Left lung (tissue), 10 donors: Measurements from ENCODE around the gene HYAL3. TPM values are rescaled to one million over a fixed set of nuclear protein-coding genes. Genes with fewer than 3 reads are reported as not detected.
A peak's percentile ranks its signal among the peaks of the same experiment; 100 is the strongest.
"Not testable (repeated sequence)": the region's sequence is repeated elsewhere in the genome, so short reads cannot be mapped to it uniquely, and the experiment has no call there.

Experiments
- ATAC-seq: fragments of 200-7000 bp; cut with Tn5 transposase; one replicate; pipeline ENCODE4 v1.9.1; 2020; ENCODE audit warnings: moderate library complexity
- DNase-seq, 4 donors: peaks; one replicate each; pipeline ENCODE4 v3.0.0-alpha.2; 2013 to 2020
- H3K27ac ChIP-seq, 2 donors: fragments of 200-600 bp; sonication (generic) in 1 of 2; one replicate each; pipeline versions ENCODE4 v1.5.0 to v1.8.0; 2020 to 2021
- H3K27me3 ChIP-seq, 2 donors: fragments of 200-600 bp; sonication (generic) in 1 of 2; one replicate each; pipeline versions ENCODE4 v1.5.0 to v1.8.0; 2020 to 2021
- H3K36me3 ChIP-seq, 2 donors: fragments of 200-600 bp; sonication (generic) in 1 of 2; one replicate each; pipeline versions ENCODE4 v1.5.0 to v1.8.0; 2020 to 2021
- H3K4me1 ChIP-seq, 2 donors: fragments of 200-600 bp; one replicate each; pipeline ENCODE4 v1.8.0; 2021
- H3K4me3 ChIP-seq, 2 donors: fragments of 200-600 bp; sonication (generic) in 1 of 2; one replicate each; pipeline versions ENCODE4 v1.5.0 to v1.8.0; 2020 to 2021; ENCODE audit warnings: mild to moderate bottlenecking in 1 of 2
- H3K9me3 ChIP-seq, 2 donors: fragments of 200-600 bp; sonication (generic) in 1 of 2; one replicate each; pipeline versions ENCODE4 v1.5.0 to v1.8.0; 2020 to 2021
- intact Hi-C, 2 donors: fragments of 100-400 bp; cut with DNase I; formaldehyde crosslinking; loops; one replicate each; pipeline versions ENCODE4 v1.11.2 to v1.14.2; 2022
- polyA plus RNA-seq, 6 donors: library from polyadenylated mRNA; unstranded; fragments of 120-200 nt; gene quantifications; one replicate each; pipeline ENCODE4 v1.2.1, GENCODE V29; 2013; ENCODE audit not compliant: insufficient read length in 6 of 6
- total RNA-seq, 2 donors: library from RNA; stranded (reverse); fragmentation: NEBNext Ultra II Directional; extraction: Animal tissue kit (Norgen Biotek cat#: 25700); gene quantifications; one replicate each; pipeline ENCODE4 v1.2.1, GENCODE V29; 2021
- TF ChIP-seq, protein P1 (sequence below), 2 donors: fragments of 200-600 bp; sonication (generic) in 1 of 2; IDR thresholded peaks; one replicate each; pipeline versions ENCODE4 v1.5.0 to v1.8.0; 2021; ENCODE audit warnings: antibody characterized with exemption in 2 of 2
- donor health status: DM: no; HTN: yes; CAD: no.
- donor health status: DM: no; HTN: no; CAD: no.

Gene HYAL3
- total and polyA plus RNA-seq, 8 donors, result 2.3 to 5.2 (median 4.3) TPM

DNA sequence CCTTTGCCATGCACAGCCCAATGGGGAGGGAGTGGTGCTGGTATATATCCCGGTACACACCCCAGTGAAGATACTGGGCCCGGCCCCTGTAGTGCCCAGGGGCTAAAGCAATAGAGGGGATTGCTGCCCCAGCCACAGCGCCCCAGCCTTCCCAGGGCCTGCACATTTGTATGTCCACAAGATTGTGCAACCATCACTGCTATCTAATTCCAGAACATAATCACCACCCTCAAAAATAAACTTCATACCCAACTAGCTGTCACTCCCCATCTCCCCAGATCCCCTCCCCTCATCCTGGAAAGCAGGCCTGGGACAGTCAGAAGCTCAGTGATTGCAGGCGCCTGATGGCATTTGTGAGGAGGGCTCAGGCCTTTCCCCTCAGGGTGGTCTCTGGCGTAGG is 49.7 kb downstream of the HYAL3 start:
- ATAC-seq (no peak), DNase-seq (no peak)
- Histone ChIP-seq H3K4me1 (peaks cover 49 to 100% of the 10 kb centered on the region in 2 donors), H3K27me3 (no peaks in the 10 kb centered on the region), H3K4me3 (no peak overlapping the region), H3K27ac (peak overlapping the region; percentile 85 to 98), H3K36me3 (peaks cover 0 to 58% of the 10 kb centered on the region in 2 donors), H3K9me3 (no peaks in the 10 kb centered on the region)
- TF ChIP-seq, protein P1, sequence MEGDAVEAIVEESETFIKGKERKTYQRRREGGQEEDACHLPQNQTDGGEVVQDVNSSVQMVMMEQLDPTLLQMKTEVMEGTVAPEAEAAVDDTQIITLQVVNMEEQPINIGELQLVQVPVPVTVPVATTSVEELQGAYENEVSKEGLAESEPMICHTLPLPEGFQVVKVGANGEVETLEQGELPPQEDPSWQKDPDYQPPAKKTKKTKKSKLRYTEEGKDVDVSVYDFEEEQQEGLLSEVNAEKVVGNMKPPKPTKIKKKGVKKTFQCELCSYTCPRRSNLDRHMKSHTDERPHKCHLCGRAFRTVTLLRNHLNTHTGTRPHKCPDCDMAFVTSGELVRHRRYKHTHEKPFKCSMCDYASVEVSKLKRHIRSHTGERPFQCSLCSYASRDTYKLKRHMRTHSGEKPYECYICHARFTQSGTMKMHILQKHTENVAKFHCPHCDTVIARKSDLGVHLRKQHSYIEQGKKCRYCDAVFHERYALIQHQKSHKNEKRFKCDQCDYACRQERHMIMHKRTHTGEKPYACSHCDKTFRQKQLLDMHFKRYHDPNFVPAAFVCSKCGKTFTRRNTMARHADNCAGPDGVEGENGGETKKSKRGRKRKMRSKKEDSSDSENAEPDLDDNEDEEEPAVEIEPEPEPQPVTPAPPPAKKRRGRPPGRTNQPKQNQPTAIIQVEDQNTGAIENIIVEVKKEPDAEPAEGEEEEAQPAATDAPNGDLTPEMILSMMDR (IDR thresholded peaks at IDR 0.05), result no peak
- intact Hi-C loops, result no loop called here

DNA sequence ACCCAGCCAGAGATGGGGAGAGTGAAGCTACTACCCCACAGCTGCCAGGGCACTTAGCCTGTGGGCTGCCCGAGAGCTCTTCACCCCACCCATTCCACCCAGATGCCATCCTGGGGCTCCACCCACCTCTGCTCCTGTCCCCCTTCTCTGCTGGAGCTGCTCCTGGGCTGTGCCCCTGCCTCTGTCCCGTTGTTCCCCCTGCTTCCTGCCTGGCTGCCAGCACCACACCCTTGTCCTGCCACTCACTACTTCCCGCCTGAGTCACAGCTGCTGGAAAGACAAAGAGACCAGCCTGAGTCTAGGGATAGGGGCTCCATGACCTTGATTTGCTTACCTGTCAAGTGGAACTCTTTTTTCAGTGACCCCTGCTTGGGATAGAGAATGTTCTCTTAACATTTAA is 50.8 kb downstream of the HYAL3 start:
- Histone ChIP-seq H3K4me3 (no peak overlapping the region), H3K36me3 (peaks cover 0 to 51% of the 10 kb centered on the region in 2 donors), H3K27me3 (no peaks in the 10 kb centered on the region), H3K27ac (peak overlapping the region; percentile 85 to 98), H3K9me3 (no peaks in the 10 kb centered on the region), H3K4me1 (peaks cover 57 to 100% of the 10 kb centered on the region in 2 donors)
- TF ChIP-seq, protein P1 (IDR thresholded peaks at IDR 0.05), result no peak
- ATAC-seq (peak; percentile 43), DNase-seq (peak in 1 of 4 donors; percentile 83)
- intact Hi-C loops, result no loop called here

DNA sequence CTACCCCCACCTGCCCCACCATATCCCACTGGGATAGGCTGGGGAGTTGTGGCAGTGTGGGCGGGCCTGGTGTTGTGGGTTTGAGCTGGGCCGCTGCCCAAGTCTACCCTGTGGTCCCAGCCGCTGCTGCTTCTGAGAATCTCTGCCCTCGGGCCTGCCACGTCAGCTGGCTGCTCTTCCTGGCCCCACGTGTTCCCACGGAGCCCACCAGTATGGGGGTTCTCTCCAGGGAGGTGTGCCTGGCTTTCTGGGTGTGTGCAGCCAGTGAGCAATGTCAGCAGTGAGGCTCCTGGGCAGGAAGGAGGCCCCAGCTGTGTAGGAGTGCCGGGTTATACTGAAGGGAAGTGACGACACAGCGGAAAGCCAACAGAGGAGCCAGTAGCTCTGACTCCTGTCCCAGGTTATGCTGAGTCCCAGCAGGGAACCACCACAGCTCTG is 52.7 kb downstream of the HYAL3 start:
- H3K4me3 ChIP-seq, result peak overlapping the region in 1 of 2 donors; percentile 48
- TF ChIP-seq, protein P1 (IDR thresholded peaks at IDR 0.05), result peak in 1 of 2 donors; percentile 70
- DNase-seq (peak in 2 of 4 donors; percentile 66 to 79), ATAC-seq (peak; percentile 42)
- H3K36me3 ChIP-seq, result peaks cover 0 to 36% of the 10 kb centered on the region in 2 donors
- H3K27me3 ChIP-seq, result no peaks in the 10 kb centered on the region
- no peaks in the 10 kb centered on the region for H3K9me3 ChIP-seq
- peak overlapping the region; percentile 85 to 98 for H3K27ac ChIP-seq
- intact Hi-C loops, result no loop called here
- peaks cover 70 to 100% of the 10 kb centered on the region in 2 donors for H3K4me1 ChIP-seq

DNA sequence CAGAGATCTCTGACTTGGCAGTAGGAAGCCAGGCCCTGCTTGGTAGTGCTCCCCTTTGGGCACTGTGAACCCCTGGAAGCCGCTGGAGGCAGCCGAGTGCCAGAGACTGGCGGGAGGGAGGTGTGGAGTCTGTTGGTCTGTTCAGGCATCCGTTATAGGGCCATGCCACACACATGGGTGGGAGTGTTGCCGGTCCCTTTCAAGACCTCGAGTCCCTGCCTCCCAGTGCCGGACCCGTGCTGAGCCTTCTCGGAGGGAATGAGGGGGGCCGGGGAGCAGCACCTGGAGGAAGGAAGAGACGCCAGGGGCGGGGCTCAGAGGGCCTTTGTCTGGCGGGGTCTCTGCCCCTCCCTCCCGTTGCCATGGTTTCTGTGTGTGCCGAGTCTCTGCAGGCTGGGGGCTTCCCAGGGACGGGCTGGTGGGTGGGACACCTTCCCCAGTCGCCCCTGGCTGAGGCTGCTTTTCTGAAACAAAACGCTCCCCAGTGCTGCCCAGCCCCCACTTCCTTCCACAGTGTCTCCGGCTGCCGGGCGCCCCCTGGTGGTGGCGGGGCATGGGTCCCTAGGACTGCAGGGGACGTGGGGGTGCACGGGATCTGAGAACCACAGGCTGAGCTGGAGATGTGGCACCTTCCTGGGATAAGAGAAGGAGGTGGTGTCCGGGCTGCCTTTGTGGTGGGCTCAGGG is 53.2 kb downstream of the HYAL3 start:
- DNase-seq (peak; percentile 64 to 98 (median 92)), ATAC-seq (peak; percentile 86)
- peaks cover 0 to 37% of the 10 kb centered on the region in 2 donors for H3K36me3 ChIP-seq
- intact Hi-C loops, result no loop called here
- H3K4me1 ChIP-seq, result peaks cover 76 to 100% of the 10 kb centered on the region in 2 donors
- H3K27ac ChIP-seq, result peak overlapping the region; percentile 85 to 98
- TF ChIP-seq, protein P1 (IDR thresholded peaks at IDR 0.05), result peak; percentile 99
- H3K4me3 ChIP-seq, result peak overlapping the region; percentile 18 to 48
- no peaks in the 10 kb centered on the region for H3K27me3 ChIP-seq
- no peaks in the 10 kb centered on the region for H3K9me3 ChIP-seq

DNA sequence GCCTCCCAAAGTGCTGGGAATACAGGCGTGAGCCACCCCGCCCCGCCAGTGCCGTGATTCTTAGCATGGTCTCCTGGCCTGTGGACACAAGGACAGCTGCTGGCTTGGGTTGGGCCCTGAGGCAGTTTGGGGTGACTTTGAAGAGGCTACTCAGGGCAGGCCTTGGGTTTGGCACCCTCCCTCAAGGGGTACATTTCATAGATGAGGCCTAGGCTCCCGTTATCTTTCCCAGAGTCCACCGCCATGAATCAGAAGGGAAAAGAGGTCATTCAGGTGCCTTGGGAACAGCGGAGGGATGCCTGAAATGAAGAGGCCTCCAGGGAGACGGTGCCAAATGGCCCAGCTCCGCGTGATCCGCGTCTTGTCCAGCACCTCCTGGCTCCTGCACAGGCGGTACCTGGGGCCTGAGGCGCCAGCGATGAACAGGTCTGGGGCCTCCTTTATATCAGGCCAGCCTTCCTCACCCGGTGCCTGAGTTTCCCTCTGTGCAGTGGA is 53.9 kb downstream of the HYAL3 start:
- intact Hi-C loops, result no loop called here
- peak in 1 of 4 donors; percentile 75 for DNase-seq
- peaks cover 78 to 100% of the 10 kb centered on the region in 2 donors for H3K4me1 ChIP-seq
- no peaks in the 10 kb centered on the region for H3K27me3 ChIP-seq
- H3K27ac ChIP-seq, result peak overlapping the region; percentile 85 to 98
- TF ChIP-seq, protein P1 (IDR thresholded peaks at IDR 0.05), result no peak
- no peaks in the 10 kb centered on the region for H3K9me3 ChIP-seq
- H3K4me3 ChIP-seq, result peak overlapping the region in 1 of 2 donors; percentile 48
- ATAC-seq, result no peak
- peaks cover 0 to 44% of the 10 kb centered on the region in 2 donors for H3K36me3 ChIP-seq

DNA sequence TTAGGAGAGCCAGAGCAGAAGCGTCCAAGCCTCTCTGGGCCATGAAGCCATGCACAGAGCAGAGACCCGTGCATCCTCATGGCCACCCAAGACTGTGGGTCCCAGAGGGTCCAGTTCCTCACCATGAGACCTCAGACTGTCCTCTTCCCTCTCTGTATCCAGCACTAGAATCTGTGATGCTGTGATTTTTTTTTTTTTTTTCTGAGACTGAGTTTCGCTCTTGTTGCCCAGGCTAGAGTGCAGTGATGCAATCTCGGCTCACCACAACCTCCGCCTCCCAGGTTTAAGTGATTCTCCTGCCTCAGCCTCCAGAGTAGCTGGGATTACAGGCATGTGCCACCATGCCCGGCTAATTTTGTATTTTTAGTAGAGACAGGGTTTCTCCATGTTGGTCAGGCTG is 54.4 kb downstream of the HYAL3 start:
- ATAC-seq, H3K27me3 ChIP-seq, DNase-seq, intact Hi-C loops, H3K4me3 ChIP-seq, H3K9me3 ChIP-seq: not testable (repeated sequence)
- Histone ChIP-seq H3K27ac (peak overlapping the region; percentile 85 to 98), H3K4me1 (peaks cover 78 to 100% of the 10 kb centered on the region in 2 donors), H3K36me3 (peaks cover 0 to 45% of the 10 kb centered on the region in 2 donors)
